ENCODE measurements around the gene CFAP299.
"Not testable (repeated sequence)": the region's sequence is repeated elsewhere in the genome, so short reads cannot be mapped to it uniquely, and the experiment has no call there.

The CFAP299 gene

DNA sequence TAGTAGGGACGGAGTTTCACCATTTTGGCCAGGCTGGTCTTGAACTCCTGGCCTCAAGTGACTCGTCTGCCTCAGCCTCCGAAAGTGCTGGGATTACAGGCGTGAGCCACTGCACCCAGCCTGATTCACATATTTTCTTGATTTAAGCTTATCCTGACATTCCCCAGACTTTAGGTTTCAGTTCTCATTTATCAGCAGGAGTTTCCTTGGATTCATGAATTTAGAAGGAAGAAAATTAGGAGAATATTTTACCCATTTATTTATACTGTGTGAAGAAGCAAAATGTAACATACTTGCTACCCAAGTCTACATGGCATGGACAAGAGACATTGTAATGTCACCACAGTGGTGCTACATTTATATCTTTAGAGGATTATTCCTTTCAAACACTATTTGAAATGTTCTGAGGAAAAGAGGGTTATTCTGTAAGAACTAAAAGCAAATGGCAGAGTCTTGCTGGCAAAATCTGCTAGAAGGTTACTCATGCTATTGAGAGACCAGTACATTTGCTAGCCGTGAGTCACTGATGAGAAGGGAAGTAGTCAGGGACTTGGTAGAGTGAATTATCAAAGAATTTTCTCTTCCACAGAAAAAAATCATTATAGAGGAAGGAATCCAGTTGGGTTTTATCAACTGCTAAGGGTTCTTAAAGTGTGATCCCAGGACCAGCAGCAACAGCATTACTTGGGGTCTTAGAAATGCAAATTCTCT lies 26.1 kb upstream of the CFAP299 start:
- TF ChIP-seq, protein P1, sequence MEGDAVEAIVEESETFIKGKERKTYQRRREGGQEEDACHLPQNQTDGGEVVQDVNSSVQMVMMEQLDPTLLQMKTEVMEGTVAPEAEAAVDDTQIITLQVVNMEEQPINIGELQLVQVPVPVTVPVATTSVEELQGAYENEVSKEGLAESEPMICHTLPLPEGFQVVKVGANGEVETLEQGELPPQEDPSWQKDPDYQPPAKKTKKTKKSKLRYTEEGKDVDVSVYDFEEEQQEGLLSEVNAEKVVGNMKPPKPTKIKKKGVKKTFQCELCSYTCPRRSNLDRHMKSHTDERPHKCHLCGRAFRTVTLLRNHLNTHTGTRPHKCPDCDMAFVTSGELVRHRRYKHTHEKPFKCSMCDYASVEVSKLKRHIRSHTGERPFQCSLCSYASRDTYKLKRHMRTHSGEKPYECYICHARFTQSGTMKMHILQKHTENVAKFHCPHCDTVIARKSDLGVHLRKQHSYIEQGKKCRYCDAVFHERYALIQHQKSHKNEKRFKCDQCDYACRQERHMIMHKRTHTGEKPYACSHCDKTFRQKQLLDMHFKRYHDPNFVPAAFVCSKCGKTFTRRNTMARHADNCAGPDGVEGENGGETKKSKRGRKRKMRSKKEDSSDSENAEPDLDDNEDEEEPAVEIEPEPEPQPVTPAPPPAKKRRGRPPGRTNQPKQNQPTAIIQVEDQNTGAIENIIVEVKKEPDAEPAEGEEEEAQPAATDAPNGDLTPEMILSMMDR (IDR thresholded peaks at IDR 0.05; ENCODE audit: borderline replicate concordance, insufficient read depth, low read depth, low read length), result no peak

DNA sequence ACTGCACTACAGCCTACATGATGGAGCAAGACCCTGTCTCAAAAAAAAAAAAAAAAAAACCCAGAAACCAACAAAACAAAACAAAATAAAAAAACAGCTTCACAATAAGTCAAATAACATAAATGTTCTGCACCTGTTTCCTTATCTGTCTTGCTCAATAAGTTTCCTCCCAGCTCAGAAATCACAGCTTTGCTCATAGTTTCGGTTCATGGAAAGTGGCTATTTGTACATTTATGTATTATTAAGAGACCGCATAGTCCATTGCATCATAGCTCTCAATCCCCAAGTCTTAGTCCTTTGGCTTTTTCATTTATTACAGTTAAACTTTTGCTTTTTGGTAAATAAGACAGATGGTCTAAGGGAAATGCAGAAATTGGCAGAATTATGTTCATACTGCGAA lies 24.4 kb upstream of the CFAP299 start:
- H3K4me3 ChIP-seq (ENCODE audit: low read depth, low read length), result no peak overlapping the region
- TF ChIP-seq, protein P1 (IDR thresholded peaks at IDR 0.05; ENCODE audit: borderline replicate concordance, insufficient read depth, low read depth, low read length), result no peak

More for the DNA sequence above, 26.1 kb upstream of the CFAP299 start:
- no peak overlapping the region for H3K4me3 ChIP-seq (ENCODE audit: low read depth, low read length)

DNA sequence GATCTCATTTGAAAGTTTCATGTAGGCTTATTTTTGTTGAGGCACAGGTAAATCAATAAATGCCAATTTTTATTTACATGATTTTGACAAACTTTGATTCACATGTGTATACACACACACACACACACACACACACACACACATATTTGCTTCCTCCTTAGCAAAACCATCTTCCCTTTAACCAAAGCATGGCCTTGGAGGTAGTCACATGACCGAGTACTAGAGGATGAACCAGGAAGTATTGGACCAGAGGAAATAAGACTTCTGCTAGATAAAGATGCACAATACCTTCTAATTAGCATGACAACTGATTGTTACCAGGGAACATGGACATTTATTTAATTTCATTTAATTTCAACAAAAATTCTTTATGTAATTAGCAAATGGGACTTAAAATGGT lies 23.4 kb upstream of the CFAP299 start:
- TF ChIP-seq, protein P1 (IDR thresholded peaks at IDR 0.05; ENCODE audit: borderline replicate concordance, insufficient read depth, low read depth, low read length), result no peak
- no peak overlapping the region for H3K4me3 ChIP-seq (ENCODE audit: low read depth, low read length)

DNA sequence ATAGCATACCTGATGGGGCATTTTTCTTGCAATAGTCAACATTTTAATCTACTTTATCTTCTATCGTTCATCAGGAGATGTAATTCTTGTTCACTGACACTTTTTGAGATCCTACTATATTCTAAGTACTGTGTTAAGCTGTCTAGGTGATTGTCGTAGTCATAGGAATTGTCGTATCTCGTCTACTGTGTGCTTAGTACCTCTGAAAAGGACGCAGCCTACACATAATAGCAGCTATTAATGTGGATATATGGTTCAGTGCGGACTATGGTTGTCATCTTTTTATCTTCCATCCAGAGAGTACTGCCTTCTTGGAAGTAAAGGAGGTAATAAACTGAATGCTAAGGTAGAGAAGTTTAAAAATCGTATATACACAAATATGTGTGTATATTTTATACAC lies 21.9 kb upstream of the CFAP299 start:
- no peak overlapping the region for H3K4me3 ChIP-seq (ENCODE audit: low read depth, low read length)

DNA sequence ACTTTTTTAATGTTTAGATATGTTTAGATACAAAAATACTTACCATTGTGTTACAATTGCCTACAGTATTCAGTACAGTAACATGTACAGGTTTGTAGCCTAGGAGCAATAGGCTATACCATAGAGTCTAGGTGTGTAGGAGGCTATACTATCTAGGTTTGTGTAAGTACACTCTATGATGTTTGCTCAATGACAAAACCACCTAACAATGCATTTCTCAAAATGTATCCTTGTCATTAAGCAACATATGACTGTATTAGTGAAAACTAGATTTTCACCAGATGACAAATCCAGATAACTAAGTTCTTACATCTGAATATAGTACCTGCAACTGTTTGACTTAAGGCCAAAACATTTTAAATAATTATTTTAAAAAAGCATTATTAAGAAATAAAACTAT lies 19.7 kb upstream of the CFAP299 start:
- not testable (repeated sequence) for H3K4me3 ChIP-seq (ENCODE audit: low read depth, low read length)

More for the DNA sequence above, 21.9 kb upstream of the CFAP299 start:
- TF ChIP-seq, protein P1 (IDR thresholded peaks at IDR 0.05; ENCODE audit: borderline replicate concordance, insufficient read depth, low read depth, low read length), result no peak

DNA sequence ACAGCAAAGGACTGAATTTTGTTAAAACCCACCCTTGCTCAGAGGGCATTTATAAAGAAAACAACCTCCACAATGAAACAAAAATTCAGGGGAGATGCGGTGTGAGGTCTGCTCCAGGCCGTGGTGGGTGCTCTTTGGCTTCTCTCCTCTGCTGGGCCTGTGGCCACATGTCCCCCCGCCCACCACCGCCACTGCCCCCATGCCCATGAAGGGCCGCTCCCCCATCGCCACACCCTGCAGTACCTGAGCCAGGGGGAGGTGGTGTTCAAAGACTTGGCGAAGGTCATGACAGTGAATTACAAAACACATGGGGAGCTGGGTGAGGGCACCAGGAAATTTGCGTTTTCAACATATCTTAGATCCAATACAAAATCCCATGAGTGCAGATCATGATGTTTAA lies 14.2 kb upstream of the CFAP299 start:
- TF ChIP-seq, protein P1 (IDR thresholded peaks at IDR 0.05; ENCODE audit: borderline replicate concordance, insufficient read depth, low read depth, low read length), result no peak
- H3K4me3 ChIP-seq (ENCODE audit: low read depth, low read length), result no peak overlapping the region

DNA sequence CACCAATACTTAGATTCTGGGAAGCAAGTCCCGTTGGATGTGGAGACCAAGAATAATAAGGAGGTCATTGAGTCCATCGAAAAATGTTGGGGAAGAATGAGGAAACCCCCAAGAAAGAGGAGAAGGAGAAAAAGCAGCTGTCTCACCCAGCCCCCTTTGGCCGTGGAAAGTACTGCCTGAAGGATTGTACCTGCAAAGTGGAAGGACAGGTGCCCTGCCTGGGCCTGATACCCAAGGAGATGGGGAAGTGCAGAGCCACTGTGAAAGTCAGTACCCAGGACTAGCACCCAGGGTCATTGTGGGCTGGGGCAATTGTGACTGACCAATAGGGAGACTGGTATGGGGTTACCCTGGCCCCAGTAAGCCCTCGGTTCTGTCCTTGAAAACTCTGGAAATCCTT lies 13.8 kb upstream of the CFAP299 start:
- TF ChIP-seq, protein P1 (IDR thresholded peaks at IDR 0.05; ENCODE audit: borderline replicate concordance, insufficient read depth, low read depth, low read length), result no peak
- no peak overlapping the region for H3K4me3 ChIP-seq (ENCODE audit: low read depth, low read length)
